Hepatocyte (in vitro differentiated cells): ENCODE measurements around the gene PKNOX2. TPM values are rescaled to one million over a fixed set of nuclear protein-coding genes. Genes with fewer than 3 reads are reported as not detected.
"Not testable (repeated sequence)": the region's sequence is repeated elsewhere in the genome, so short reads cannot be mapped to it uniquely, and the experiment has no call there.

Source experiments
- DNase-seq: peaks from one replicate; pipeline ENCODE4 v3.0.0-alpha.2; 2016; ENCODE audit warnings: low spot score
- H2AFZ ChIP-seq: fragments of 200-600 bp; sonication (generic); 2 replicates; pipeline ENCODE4 v1.6.0; 2016; ENCODE audit warnings: antibody characterized with exemption, mild to moderate bottlenecking
- H3K27ac ChIP-seq: fragments of 200-600 bp; sonication (generic); 2 replicates; pipeline ENCODE4 v1.5.1; 2016; ENCODE audit warnings: mild to moderate bottlenecking
- H3K27me3 ChIP-seq: fragments of 200-600 bp; sonication (generic); 2 replicates; pipeline ENCODE4 v1.6.1; 2016
- H3K36me3 ChIP-seq: fragments of 200-600 bp; sonication (generic); replicated peaks from 2 replicates; pipeline ENCODE4 v1.5.1; 2016; ENCODE audit warnings: low read depth; ENCODE audit not compliant: insufficient read depth
- H3K4me1 ChIP-seq: fragments of 200-600 bp; sonication (generic); 2 replicates; pipeline ENCODE4 v1.5.1; 2016; ENCODE audit warnings: mild to moderate bottlenecking, moderate library complexity; ENCODE audit not compliant: insufficient read depth
- H3K4me2 ChIP-seq: fragments of 200-600 bp; sonication (generic); 2 replicates; pipeline ENCODE4 v1.6.0; 2016
- H3K4me3 ChIP-seq: fragments of 200-600 bp; sonication (generic); 2 replicates; pipeline ENCODE4 v1.5.1; 2016; ENCODE audit warnings: mild to moderate bottlenecking
- H3K79me2 ChIP-seq: fragments of 200-600 bp; sonication (generic); 2 replicates; pipeline ENCODE4 v1.6.0; 2017; ENCODE audit warnings: mild to moderate bottlenecking
- H3K9me2 ChIP-seq: fragments of 200-600 bp; sonication (generic); replicated peaks from 2 replicates; pipeline ENCODE4 v1.6.0; 2017; ENCODE audit warnings: mild to moderate bottlenecking; ENCODE audit not compliant: insufficient read depth
- H3K9me3 ChIP-seq: fragments of 200-600 bp; sonication (generic); 2 replicates; pipeline ENCODE4 v1.5.1; 2016; ENCODE audit warnings: low read depth, mild to moderate bottlenecking
- H4K20me1 ChIP-seq: fragments of 200-600 bp; sonication (generic); 2 replicates; pipeline ENCODE4 v1.6.0; 2016; ENCODE audit warnings: mild to moderate bottlenecking; ENCODE audit not compliant: insufficient read depth, poor library complexity, severe bottlenecking
- CTCF ChIP-seq: fragments of 200-600 bp; sonication (generic); IDR thresholded peaks from 2 replicates; pipeline ENCODE4 v1.5.1; 2016; ENCODE audit warnings: antibody characterized with exemption, mild to moderate bottlenecking; ENCODE audit not compliant: poor library complexity
- EZH2 ChIP-seq: fragments of 200-600 bp; sonication (generic); IDR thresholded peaks from 2 replicates; pipeline ENCODE4 v1.6.1; 2016; ENCODE audit warnings: antibody characterized with exemption, mild to moderate bottlenecking, borderline replicate concordance
- EZH2phosphoT487 ChIP-seq: fragments of 200-600 bp; sonication (generic); IDR thresholded peaks from one replicate; pipeline ENCODE4 v1.6.1; 2018; ENCODE audit warnings: antibody characterized with exemption, mild to moderate bottlenecking, low read depth, moderate library complexity; ENCODE audit not compliant: unreplicated experiment, severe bottlenecking
- WGBS: methylation state at CpG from one replicate; pipeline ENCODE4 v1.1.6; 2016; ENCODE audit warnings: low lambda C conversion rate; ENCODE audit errors: missing lambda C conversion rate; 5-methylcytosine and 5-hydroxymethylcytosine counted together
- polyA plus RNA-seq: library from polyadenylated mRNA; unstranded; fragments of >200 nt; fragmentation: Nextera tagmentation; extraction: Ambion mirVana; gene quantifications from 2 replicates; pipeline ENCODE4 v1.2.1, GENCODE V29; 2016
- total RNA-seq: library from RNA; depleted of rRNA; stranded (reverse); fragments of >200 nt; gene quantifications from 2 replicates; pipeline ENCODE4 v1.2.3, GENCODE V29; 2014

The PKNOX2 gene
- total and polyA plus RNA-seq, 2 experiments from 2014 or later: 3.0 to 3.1 TPM

- Histone ChIP-seq H3K79me2 (no peaks in the 10 kb centered on the region), H3K27me3 (no peaks in the 10 kb centered on the region), H3K4me2 (no peak overlapping the region), H3K36me3 (no peaks in the 10 kb centered on the region), H2AFZ (no peak overlapping the region), H4K20me1 (peaks cover 3% of the 10 kb centered on the region), H3K4me1 (no peaks in the 10 kb centered on the region), H3K4me3 (no peak overlapping the region), H3K9me3 (no peaks in the 10 kb centered on the region), H3K27ac (no peak overlapping the region), H3K9me2 (no peaks in the 10 kb centered on the region)
- no peak for DNase-seq
- WGBS: 73% methylated on average over 10 of the region's 10 CpGs
- no peak for TF ChIP-seq EZH2phosphoT487
- no peak for TF ChIP-seq EZH2
- no peak for TF ChIP-seq CTCF
Observed at GRCh38 chr11:125221461-125221860, 56.9 kb downstream of the PKNOX2 start.

GRCh38 chr11:125222494-125222893 lies 57.9 kb downstream of the PKNOX2 start:
- Histone ChIP-seq H3K9me2 (no peaks in the 10 kb centered on the region), H3K27me3 (no peaks in the 10 kb centered on the region), H2AFZ (no peak overlapping the region), H3K4me3 (no peak overlapping the region), H3K9me3 (no peaks in the 10 kb centered on the region), H3K27ac (no peak overlapping the region), H4K20me1 (peaks cover 3% of the 10 kb centered on the region), H3K79me2 (no peaks in the 10 kb centered on the region), H3K4me2 (no peak overlapping the region), H3K4me1 (no peaks in the 10 kb centered on the region), H3K36me3 (no peaks in the 10 kb centered on the region)
- TF ChIP-seq EZH2phosphoT487: no peak
- TF ChIP-seq EZH2: no peak
- TF ChIP-seq CTCF: no peak
- DNase-seq: no peak
- WGBS: 93% methylated on average over 4 of the region's 4 CpGs

GRCh38 chr11:125223161-125223560 lies 58.6 kb downstream of the PKNOX2 start:
- not testable (repeated sequence) for H3K4me2 ChIP-seq, H3K27me3 ChIP-seq, H3K9me3 ChIP-seq, H3K9me2 ChIP-seq, DNase-seq, H2AFZ ChIP-seq, H3K4me1 ChIP-seq, H3K36me3 ChIP-seq, H3K79me2 ChIP-seq, H4K20me1 ChIP-seq, H3K4me3 ChIP-seq
- 87% methylated on average over 6 of the region's 6 CpGs for WGBS
- peak overlapping the region; percentile 16 for H3K27ac ChIP-seq

- no peak for DNase-seq
Observed at GRCh38 chr11:125223901-125224361, 59.4 kb downstream of the PKNOX2 start.

More at GRCh38 chr11:125223901-125224361, 59.4 kb downstream of the PKNOX2 start:
- H2AFZ ChIP-seq: no peak overlapping the region
- TF ChIP-seq CTCF: no peak
- TF ChIP-seq EZH2phosphoT487: no peak
- TF ChIP-seq EZH2: no peak
- peaks cover 3% of the 10 kb centered on the region for H4K20me1 ChIP-seq
- no peaks in the 10 kb centered on the region for H3K36me3 ChIP-seq
- WGBS: 94% methylated on average over 11 of the region's 11 CpGs
- H3K4me2 ChIP-seq: no peak overlapping the region
- no peaks in the 10 kb centered on the region for H3K9me2 ChIP-seq
- no peaks in the 10 kb centered on the region for H3K4me1 ChIP-seq
- H3K27me3 ChIP-seq: no peaks in the 10 kb centered on the region
- no peaks in the 10 kb centered on the region for H3K79me2 ChIP-seq
- no peak overlapping the region for H3K27ac ChIP-seq
- no peak overlapping the region for H3K4me3 ChIP-seq
- H3K9me3 ChIP-seq: no peaks in the 10 kb centered on the region
